Osteocyte (in vitro differentiated cells): ENCODE results near the gene THAP7. TPM values are rescaled to one million over a fixed set of nuclear protein-coding genes. Genes with fewer than 3 reads are reported as not detected.
"Not testable (repeated sequence)": the region's sequence is repeated elsewhere in the genome, so short reads cannot be mapped to it uniquely, and the experiment has no call there.

Source experiments
- DNase-seq: peaks from one replicate; pipeline ENCODE4 v3.0.0; 2021; ENCODE audit warnings: mixed read lengths; ENCODE audit not compliant: unreplicated experiment; ENCODE audit errors: extremely low spot score
- H3K27ac Mint-ChIP-seq: one replicate; pipeline ENCODE4 v1.8.0; 2021; ENCODE audit warnings: mild to moderate bottlenecking, mixed read lengths; ENCODE audit not compliant: unreplicated experiment
- H3K27me3 Mint-ChIP-seq: one replicate; pipeline ENCODE4 v1.8.0; 2021; ENCODE audit warnings: mixed read lengths; ENCODE audit not compliant: unreplicated experiment
- H3K36me3 Mint-ChIP-seq: one replicate; pipeline ENCODE4 v1.8.0; 2021; ENCODE audit warnings: mixed read lengths; ENCODE audit not compliant: unreplicated experiment
- H3K4me1 Mint-ChIP-seq: one replicate; pipeline ENCODE4 v1.8.0; 2021; ENCODE audit warnings: mixed read lengths; ENCODE audit not compliant: unreplicated experiment
- H3K4me3 Mint-ChIP-seq: one replicate; pipeline ENCODE4 v1.8.0; 2021; ENCODE audit warnings: mild to moderate bottlenecking, moderate library complexity, mixed read lengths; ENCODE audit not compliant: unreplicated experiment
- H3K9me3 Mint-ChIP-seq: one replicate; pipeline ENCODE4 v1.8.0; 2021; ENCODE audit warnings: mixed read lengths; ENCODE audit not compliant: unreplicated experiment
- total RNA-seq: library from RNA; stranded (reverse); gene quantifications from 2 replicates; pipeline ENCODE4 v1.2.1, GENCODE V29; 2021
- TF ChIP-seq, protein P1 (sequence below): fragments of 200-600 bp; sonication (generic); IDR thresholded peaks from 2 replicates; pipeline ENCODE4 v1.5.0; 2021; ENCODE audit warnings: antibody characterized with exemption, mild to moderate bottlenecking, moderate library complexity

Gene THAP7
- total RNA-seq, 1 donor from 2014 or later, result 27.0 TPM

- H3K27me3 Mint-ChIP-seq, result no peaks in the 10 kb centered on the region
- no peak overlapping the region for H3K4me3 Mint-ChIP-seq
- no peaks in the 10 kb centered on the region for H3K9me3 Mint-ChIP-seq
- TF ChIP-seq, protein P1, sequence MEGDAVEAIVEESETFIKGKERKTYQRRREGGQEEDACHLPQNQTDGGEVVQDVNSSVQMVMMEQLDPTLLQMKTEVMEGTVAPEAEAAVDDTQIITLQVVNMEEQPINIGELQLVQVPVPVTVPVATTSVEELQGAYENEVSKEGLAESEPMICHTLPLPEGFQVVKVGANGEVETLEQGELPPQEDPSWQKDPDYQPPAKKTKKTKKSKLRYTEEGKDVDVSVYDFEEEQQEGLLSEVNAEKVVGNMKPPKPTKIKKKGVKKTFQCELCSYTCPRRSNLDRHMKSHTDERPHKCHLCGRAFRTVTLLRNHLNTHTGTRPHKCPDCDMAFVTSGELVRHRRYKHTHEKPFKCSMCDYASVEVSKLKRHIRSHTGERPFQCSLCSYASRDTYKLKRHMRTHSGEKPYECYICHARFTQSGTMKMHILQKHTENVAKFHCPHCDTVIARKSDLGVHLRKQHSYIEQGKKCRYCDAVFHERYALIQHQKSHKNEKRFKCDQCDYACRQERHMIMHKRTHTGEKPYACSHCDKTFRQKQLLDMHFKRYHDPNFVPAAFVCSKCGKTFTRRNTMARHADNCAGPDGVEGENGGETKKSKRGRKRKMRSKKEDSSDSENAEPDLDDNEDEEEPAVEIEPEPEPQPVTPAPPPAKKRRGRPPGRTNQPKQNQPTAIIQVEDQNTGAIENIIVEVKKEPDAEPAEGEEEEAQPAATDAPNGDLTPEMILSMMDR, result no peak
- H3K4me1 Mint-ChIP-seq, result peaks cover 20% of the 10 kb centered on the region
- H3K27ac Mint-ChIP-seq, result no peak overlapping the region
- no peak for DNase-seq
- no peaks in the 10 kb centered on the region for H3K36me3 Mint-ChIP-seq
Measured at GRCh38 chr22:21010426-21011113, 8.7 kb upstream of the THAP7 start.

DNA sequence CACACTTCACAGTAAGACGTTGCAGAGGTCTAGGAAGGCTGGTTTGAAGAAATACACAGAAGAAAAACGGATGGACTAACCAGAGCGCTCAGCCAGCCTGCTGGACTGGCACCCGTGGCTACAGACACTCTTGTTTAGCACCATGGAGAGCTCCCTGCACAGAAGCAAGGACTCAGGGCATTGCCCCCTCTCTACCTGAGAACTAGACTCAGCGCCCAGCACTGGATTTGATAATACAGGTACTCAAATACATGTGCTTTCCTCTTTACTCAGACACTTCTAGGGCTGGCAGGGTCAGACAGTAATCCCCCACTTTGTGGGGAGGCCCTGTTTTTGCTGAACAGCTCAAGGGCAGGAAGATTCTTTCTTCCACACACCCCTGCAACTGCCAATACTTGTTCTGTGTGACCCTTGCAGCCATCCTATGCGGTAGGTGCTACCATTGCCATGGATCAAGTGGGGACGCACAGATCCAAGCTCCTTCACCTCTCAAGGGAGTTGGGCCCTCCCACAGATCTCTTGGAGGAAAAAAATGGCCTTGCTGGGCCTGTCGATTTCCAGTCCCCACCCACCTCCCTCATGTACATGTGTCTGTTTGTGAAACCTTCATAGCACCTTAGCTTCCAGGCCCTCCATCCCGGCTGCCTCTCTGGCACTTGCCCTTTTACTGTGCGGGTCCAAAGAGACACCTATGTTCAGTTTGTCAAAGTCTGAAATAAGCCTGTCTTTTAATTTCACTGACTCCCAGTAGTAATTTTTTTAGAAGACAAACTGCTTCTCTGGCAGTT lies 7.9 kb upstream of the THAP7 start:
- TF ChIP-seq, protein P1, result no peak
- DNase-seq, result no peak
- H3K4me1 Mint-ChIP-seq, result peaks cover 13% of the 10 kb centered on the region
- H3K36me3 Mint-ChIP-seq, result no peaks in the 10 kb centered on the region
- H3K9me3 Mint-ChIP-seq, result no peaks in the 10 kb centered on the region
- H3K27ac Mint-ChIP-seq, result no peak overlapping the region
- H3K4me3 Mint-ChIP-seq, result no peak overlapping the region
- H3K27me3 Mint-ChIP-seq, result no peaks in the 10 kb centered on the region

GRCh38 chr22:21009208-21009607 lies 7.3 kb upstream of the THAP7 start:
- H3K36me3 Mint-ChIP-seq, H3K4me1 Mint-ChIP-seq, H3K27me3 Mint-ChIP-seq, H3K27ac Mint-ChIP-seq, DNase-seq, H3K4me3 Mint-ChIP-seq, H3K9me3 Mint-ChIP-seq: not testable (repeated sequence)

GRCh38 chr22:21003782-21004181 lies 1.9 kb upstream of the THAP7 start:
- Mint-ChIP-seq H3K4me3 (peak overlapping the region; percentile 95), H3K4me1 (peaks cover 28% of the 10 kb centered on the region), H3K36me3 (no peaks in the 10 kb centered on the region), H3K27ac (peak overlapping the region; percentile 97), H3K9me3 (no peaks in the 10 kb centered on the region), H3K27me3 (no peaks in the 10 kb centered on the region)
- no peak for DNase-seq
- TF ChIP-seq, protein P1, result no peak

- Mint-ChIP-seq H3K4me1 (peaks cover 28% of the 10 kb centered on the region), H3K27ac (peak overlapping the region; percentile 97), H3K4me3 (peak overlapping the region; percentile 95), H3K27me3 (no peaks in the 10 kb centered on the region), H3K36me3 (peaks cover 3% of the 10 kb centered on the region), H3K9me3 (no peaks in the 10 kb centered on the region)
- TF ChIP-seq, protein P1, result no peak
- no peak for DNase-seq
Measured at GRCh38 chr22:21000987-21001600, 824 bp downstream of the THAP7 start.
